HG03571 (cell line): Measurements from ENCODE around the gene CFDP1.
"Not testable (repeated sequence)": the region's sequence is repeated elsewhere in the genome, so short reads cannot be mapped to it uniquely, and the experiment has no call there.

Experiments used
- ATAC-seq: cut with Tn5 transposase; IDR thresholded peaks from one replicate; pipeline ENCODE4 v1.9.1; 2021; ENCODE audit not compliant: unreplicated experiment

CFDP1 gene

DNA sequence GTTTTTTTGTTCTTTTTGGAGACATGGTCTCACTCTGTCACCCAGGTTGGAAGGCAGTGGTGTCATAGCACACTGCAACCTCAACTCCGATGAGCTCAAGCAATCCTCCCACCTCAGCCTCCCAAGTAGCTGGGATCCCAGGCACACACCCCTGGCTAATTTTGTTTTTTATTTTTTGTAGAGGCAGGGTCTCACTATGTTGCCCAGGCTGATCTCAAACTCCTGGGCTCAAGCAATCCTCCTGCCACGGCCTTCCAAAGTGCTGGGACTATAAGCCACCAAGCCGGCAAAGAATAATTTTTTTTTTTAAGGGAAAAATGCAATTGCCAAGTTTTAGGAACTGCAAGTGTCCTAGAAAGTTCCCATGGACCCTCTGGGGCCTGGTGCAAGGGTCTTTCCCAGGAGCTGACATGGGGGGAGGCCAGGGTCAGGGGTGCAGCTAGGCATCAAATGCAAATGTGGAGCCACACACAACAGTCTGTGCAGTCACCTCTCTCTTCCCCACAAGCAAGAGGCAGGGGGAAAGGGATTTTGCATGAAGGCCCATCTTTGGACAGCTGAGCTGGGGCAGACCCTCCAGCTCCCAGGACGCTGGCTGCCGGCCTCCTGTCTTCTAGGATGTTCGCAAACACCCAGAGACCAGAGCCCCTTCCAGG lies 161.7 kb downstream of the CFDP1 start:
- ATAC-seq: no peak

DNA sequence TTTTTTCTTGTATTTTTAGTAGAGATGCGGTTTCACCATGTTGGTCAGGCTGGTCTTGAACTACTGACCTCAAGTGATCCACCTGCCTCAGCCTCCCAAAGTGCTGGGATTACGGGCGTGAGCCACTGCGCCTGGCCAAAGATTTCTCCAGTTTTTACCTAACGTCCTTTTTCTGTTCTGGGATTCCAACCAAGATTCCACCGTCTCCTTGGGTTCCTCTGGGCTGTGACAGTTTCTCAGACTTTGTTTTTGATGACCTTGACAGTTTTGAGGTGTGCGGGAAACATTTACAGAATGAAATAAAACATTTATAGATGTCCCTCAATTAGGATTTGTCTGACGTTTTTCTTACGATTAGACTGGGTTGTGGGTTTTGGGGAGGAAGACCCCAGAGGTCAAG lies 163.9 kb downstream of the CFDP1 start:
- not testable (repeated sequence) for ATAC-seq

DNA sequence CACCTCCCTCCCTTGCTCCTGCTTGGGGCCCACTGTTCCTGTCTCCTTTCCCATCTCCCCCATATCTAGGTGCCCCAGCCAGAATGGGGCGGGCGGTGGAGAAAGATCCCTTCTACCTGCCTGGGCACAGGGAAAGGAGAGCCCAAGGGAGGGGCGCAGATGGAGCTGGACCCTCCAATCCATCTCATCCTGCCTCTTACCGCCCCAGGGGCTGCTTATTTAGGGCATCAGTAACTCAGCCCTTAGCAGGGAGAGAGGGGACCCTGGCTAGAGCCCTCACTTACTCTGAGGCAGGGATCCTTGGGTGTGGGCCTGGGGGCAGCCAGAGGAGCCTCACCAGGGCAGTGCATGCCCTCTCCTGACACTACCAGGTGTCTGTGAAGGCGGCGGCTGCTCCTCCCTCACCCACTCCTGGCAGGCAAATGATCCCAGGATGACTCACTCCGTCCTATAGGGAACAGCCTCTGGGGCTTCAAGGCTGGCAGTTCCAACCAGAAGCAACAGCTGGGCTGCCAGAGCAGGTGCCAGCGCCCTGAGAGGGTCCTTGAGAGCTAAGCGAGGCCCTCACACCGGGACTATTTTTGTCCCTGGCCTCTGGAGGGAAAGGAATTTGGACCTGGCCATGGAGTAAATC lies 165.6 kb downstream of the CFDP1 start:
- ATAC-seq: no peak

DNA sequence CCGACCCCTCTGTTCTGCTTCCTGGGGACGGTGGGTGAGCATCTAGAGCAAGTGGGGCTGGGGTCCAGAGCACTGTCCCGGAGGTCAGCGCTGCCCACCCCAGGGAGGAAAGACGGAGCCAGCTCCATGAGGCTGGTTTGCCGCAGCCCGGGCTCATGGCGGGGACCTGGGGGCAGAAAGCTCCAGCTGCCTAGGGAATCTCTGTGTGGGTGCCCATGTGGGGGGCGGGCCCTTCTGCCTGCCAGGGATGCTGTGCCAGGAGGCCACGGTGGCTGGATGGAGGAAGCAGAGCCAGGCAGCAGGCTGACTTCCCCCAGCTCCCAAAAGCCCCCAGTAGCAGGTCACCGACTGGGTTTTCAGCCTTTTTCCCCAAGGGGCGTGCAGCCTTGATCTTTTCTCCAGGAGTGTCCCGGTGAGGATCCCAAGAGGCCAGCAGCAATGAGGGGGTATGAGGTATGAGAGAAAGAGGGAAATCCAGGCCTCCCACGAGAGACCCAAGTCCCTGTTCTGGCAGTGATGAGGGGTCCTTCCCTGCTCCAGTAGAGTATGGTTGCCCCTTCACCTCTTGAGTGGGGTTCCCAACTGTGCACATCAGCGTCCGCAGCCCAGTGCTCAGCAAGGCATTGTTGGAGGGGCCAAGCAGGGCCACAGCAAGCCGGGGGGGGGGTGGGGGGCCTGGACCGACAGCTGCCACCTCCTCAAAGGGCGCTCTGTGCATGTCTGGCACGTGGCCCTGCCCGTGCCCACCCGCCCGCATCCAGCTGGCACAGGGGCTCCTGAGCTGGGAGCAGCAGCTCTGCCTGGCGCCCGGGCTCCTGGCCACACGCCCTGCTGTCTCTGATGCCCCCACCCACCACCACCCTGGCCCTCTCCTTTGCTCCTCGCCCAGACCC lies 166.3 kb downstream of the CFDP1 start:
- no peak for ATAC-seq

DNA sequence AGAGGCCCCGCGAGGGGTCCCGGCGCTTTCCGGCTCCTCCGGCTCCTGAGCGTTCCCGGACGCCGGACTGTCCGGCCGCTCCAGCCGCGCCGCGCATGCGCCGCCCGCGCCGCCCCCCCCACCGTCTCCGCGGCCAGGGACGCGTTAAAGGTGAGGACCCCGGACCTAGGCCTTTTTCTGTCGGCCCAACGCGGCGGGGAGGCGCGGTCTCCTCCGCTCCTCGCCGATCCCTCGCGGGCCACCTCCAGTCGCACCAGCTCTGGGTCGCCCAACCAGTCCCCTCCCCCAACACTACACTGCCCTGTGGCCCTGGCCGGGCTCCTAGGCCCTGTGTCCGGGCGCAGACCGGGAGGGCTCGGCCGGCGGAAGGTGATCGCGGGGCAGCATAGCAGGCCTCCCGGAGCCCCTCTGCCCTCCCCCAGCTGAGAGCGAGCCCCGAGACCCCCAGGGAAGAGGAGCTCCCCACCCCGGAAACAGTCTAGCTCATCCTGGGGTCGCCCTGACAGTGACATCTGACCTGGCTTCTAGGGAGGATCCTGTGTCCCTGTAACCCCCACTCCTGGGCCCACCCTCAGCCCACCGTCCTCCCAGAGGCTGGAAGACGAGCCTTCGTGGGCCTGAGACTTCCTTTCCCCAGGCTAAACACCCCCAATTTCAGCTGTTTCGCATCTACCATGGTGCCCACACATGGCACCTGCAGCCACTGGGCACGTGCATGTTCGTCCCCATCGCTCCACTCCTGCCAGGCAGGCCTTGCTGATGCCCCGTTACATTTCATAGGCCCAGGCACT lies 167.2 kb downstream of the CFDP1 start:
- peak; percentile 60 for ATAC-seq

DNA sequence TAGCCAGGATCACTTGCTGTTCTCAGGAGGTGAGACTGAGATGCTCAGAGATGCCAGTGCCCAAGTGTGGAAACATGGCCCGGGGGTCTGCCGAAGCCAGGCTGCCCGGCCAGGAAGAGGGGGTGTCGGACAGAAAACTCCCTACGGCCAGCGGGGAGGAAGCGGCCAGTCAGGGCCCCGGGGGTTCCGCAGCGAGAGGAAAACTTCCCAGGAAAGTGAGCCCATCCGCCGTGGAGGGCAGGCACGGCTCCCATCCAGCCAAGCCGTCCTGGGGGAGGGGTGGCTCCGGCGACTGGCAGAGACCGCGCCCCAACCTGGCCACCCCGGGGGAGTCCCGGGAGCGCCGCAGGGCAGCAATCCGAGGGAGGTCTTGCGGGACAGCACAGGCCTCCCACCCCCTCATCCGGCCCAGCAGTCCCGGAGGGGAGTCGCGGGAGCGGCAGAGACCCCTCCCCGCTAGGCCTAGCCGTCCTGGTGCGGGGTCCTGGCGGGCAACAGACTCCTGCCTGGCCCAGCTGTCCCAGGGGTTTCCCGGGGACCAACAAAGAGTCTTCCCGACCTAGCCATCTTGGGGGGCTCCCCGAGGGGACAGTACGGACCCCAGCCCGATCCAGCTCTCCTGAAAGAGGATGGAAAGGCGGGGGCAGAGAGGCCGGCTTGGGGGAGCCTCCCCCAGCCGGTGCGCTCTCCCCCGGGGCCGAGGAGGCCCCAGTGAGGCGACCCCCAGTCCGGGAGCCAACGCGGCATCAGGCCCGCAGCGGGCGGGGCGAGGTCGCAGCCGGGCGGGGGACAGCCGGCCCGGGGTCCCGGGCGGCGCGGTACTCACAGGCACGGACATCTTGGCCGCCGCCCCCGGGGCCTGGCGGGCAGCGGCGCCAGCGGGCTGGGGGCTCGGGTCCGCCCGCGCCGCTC lies 168.0 kb downstream of the CFDP1 start:
- no peak for ATAC-seq

DNA sequence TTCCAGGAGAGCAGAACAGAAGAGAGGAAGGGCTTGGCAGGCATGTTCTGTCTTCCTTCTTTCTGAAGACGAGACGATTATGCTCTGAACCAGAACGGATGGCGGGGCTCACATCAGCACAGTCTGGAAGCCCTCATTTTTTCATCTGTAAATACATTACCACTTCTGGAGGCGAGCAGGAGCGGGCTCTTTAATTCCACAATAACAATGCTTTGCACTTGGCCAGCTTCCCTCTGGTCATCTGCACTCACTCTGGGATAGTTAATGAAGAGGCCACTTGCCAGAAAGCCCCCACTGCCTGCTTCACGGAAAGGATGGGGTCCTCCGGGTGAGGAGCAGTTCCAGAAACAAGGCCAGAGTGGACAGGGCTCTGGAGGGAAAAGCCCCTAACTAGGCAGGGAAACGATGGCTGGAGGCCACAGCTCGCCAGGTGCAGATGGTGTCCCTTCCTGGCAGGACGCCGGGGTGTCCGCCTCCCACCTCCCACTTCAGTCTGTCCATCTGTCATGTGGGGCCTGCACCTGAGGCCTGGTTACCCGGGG lies 168.8 kb downstream of the CFDP1 start:
- ATAC-seq: no peak

DNA sequence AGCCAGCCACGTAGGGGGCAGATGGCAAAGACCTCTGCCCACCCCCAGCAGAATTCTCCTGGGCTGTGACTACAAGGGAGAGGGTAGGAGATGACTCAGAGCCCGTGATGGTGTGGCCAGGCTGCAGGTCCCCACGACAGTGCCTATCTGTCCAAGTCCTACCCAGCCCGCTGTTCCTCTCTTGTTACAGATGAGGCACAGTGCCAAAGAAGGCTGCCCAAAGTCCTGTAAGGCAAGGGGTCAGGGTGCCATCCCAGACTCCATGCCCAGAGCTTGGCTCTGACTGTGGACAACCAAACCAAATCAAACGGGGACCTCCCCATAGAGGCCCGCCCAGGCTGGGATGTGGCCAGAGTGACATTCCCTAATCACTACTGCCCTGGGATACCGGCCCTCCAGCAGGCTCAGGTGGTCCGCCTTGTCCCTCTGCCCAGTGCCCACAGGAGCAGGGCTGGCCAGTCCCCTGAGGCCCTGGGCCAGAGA lies 169.3 kb downstream of the CFDP1 start:
- ATAC-seq: no peak

DNA sequence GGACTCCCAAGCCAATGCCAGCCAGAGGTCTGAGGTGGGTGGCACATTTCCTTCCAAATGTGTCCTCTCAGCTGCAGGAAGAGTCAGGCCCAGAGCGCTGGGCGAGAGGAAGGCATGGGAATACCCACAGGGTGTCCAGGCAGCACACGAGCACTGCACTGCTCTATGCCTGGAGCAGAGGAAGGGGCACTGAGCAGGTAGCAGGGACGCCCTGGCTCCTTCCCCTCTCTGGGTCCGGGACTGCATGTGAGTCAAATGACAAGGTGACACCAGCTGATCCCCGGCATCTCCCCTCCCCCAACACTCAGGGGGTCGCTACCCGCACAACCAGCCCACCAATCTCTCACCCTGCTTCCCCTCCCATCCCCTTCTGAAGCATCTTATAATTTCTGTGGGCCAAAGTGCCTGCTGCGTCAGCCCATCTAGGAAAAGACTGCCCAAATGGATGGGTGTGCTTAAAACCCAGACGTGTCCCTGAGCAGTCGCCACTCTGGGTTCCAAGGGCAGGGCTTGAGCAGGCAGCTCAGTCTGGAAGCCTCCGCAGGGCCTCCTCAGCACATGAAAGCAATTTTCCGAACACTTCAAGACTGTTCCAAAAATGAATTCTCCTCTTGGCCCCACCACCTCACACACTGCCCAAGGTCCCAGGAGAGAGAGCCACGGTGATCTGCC lies 169.9 kb downstream of the CFDP1 start:
- ATAC-seq: no peak

DNA sequence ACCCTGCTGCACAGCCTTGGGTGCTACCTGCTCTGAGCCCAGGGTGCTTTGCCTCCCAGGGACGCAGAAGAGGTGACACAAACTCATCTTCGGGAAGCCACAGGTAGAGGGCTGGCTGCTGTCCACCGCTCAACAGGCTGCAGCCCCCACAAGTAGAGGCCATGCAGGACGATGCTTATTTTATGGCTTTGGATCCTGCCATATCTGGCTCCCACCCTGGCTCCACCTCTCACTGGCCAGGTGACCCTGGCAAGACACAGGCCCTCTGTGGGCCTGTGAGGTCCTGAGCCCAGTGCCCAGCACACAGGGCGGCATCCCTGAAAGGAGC lies 170.5 kb downstream of the CFDP1 start:
- ATAC-seq: no peak

DNA sequence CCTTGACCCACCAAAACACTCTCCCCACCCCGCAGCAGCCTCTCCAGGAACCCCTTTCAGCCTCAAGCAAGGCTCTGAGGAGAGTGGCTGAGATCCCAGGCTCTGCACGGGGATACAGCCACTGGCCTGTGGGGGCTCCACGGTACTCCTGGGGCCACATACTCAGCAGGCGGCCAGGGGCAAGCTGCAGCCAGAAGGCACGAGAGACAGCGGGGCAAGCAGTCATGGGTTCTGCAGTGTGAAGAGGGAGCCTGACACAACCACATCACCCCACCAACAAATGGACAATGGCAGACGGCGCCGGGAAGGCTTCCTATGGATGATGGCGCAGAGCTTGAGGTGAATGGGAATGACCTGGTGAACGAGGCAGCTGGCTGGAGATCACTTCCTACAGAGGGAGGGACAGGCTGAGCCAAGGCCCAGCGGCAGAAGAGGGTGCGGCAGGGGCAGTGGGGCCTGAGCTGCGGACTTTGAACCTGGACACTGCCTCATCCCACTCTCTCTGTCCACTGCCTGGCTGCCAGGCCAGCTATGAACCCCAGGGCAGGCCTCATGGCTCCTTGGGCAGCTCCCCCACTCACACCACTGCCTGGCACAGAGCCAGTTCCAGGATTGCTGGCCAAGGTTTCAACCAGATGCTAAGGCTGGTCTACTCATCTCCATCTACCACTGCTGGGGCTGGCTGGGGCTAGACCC lies 171.1 kb downstream of the CFDP1 start:
- ATAC-seq: no peak

DNA sequence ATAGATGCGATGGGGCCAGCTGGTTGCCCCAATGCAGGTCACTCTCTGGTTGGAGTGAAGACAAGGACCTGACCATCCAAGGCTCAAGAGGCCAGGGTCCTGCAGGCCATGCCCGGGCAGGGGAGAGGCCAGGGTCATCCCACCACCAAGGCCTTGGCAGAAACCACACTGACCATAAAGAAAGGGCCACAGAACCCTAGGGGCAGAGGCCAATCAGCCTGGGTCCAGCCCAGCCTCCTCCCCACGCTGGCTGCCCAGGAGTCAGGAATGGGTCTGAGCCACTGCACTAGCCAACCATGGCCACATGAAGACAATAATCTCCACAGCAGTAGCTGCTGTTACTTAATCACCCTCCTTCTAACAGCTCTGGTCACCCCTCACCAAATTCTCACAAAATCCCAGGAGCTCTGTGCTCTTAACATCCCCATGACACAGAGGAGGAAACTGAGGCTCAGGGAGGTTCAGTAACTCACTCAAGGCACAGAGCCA lies 171.7 kb downstream of the CFDP1 start:
- no peak for ATAC-seq

DNA sequence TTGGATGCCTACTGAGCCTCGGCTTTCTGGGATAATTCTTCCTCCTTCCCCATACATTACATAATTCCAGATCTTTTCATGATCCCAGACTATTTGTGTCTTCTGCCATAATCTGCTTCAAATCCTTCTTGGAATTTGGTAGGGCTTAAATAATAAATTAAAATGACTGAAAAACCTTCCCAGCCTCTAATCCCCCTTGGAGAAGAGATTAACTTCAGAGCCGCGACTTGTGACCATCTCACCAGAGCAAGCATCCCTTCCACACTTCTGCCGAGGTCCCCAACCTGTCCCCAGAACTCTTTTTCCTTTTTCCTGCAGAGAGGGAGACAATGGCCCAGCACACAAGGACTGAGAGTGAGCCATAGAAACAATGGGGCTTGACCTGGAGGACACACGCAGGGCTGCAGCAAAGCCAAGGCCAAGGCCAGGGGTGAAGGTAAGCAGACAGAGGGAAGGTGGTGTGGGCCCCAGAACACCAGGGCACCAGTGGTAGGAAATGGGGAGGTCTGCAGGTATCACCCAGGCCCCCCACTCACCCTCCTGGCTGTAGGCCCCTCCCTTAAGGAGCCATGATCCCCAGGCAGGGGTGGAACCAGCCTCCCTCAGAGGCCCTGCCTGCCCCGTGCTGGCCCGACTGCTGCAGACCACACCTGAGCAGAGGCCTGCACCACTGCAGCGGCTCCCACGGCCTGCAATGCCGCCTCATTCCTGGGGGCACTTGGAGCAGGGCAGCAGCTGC lies 172.3 kb downstream of the CFDP1 start:
- ATAC-seq: no peak

DNA sequence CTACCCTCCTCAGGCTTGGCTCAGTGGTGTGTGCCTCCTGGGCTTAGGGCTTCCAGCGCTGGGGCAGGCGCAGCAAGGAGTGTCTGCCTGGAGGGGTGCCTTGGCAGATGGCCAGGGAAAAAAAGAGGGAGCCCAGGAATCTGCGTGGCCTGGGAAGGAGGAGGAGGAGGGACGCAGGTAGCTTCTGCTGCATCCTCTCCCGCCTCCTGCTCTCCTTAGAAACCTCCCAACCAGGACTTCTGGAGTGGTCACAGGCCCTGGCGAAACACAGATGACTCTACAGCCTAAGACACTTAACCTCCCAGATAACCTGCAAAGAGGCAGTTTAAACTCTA lies 174.5 kb downstream of the CFDP1 start:
- no peak for ATAC-seq

DNA sequence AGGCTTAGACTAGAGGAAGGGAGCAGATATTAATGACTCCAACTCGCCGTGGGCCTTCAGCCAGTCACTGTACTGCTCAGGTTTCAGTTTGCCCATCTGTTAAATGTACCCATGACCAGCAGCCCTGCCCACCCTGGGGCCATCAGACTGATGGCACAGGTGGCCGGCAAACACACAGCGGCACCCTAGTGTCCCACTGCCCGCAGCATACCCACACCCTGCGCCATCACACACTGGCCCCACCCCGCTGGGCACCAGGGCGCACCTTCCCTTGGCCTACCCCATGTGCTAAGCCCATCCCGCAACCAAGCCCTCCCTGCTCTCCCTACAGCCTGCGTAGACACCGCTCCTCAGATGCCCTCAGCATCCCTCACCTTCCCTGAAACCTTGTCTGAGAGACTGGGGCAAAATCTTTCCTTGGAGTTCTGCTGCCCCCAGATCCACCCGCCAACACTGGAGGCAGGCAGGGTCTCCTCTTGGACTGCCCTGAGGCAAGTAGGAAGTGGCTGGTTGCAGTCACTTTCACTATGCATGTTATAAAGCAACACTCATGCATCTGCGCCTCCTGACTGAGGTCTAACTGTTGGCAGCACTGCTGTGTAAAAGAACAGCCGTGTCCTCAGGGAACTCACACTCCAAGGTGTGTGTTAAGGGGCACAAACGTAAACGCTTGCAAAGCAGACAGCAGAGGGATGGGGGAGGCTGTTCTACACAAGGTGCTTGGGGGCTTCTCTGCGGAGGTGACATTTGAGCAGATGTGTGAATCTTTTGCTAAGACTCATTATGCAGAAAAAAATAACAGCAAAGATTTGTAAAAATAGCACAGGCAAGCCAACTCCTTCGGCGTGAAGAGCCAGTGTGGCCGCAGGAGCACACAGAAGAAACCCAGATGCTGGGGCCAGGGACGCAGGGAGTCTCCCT lies 175.2 kb downstream of the CFDP1 start:
- ATAC-seq: no peak

DNA sequence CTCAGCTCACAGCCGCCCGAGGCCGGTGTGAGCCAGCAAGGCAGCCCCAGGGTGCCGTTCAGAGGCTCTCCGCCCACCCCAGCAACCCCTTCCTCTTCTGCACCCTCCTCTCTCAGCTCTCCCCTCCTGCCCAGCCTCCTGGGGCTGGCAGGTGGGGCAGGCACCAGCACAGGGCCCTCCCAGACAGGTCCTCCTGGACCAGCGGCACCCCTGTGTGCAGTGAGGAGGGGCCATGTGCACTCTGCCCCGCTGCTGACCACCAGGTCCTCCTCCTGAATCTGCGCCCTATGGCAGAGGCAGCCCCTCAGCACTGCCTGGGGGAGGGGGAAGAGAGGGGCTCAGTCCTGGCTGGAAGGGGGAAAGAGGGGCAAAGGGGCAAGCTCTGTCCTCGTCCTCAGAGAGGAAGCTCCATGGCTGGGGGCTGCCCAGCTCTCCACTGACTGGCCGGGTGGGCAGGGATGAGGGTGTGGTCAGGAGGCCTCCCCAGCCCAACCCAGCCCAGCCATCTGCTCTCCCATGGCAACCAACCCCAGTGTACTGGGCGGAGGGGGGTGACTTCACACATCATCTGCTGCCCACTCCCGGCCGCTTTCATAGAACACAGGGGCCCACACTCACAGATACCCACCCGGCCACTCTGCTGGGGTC lies 176.5 kb downstream of the CFDP1 start:
- no peak for ATAC-seq
